Fibroblast of skin of right biceps (primary cell): ENCODE measurements around the gene FSTL4.

ENCODE experiments used
- DNase-seq: peaks from one replicate; pipeline ENCODE4 v3.0.0-alpha.2; 2013

The FSTL4 gene

GRCh38 chr5:133610489-133611356 lies 1.6 kb downstream of the FSTL4 start:
- DNase-seq, result peak; percentile 16

GRCh38 chr5:133607451-133607850 lies 4.9 kb downstream of the FSTL4 start:
- DNase-seq, result no peak

- DNase-seq, result no peak
Measured at GRCh38 chr5:133606835-133607234, 5.5 kb downstream of the FSTL4 start.

GRCh38 chr5:133605323-133605722 lies 7.0 kb downstream of the FSTL4 start:
- DNase-seq, result no peak

GRCh38 chr5:133603711-133604110 lies 8.6 kb downstream of the FSTL4 start:
- no peak for DNase-seq

GRCh38 chr5:133602835-133603380 lies 9.4 kb downstream of the FSTL4 start:
- no peak for DNase-seq

GRCh38 chr5:133599600-133599999 lies 12.7 kb downstream of the FSTL4 start:
- DNase-seq, result no peak

GRCh38 chr5:133599044-133599443 lies 13.3 kb downstream of the FSTL4 start:
- no peak for DNase-seq

- DNase-seq, result no peak
Measured at GRCh38 chr5:133596049-133596448, 16.3 kb downstream of the FSTL4 start.

- no peak for DNase-seq
Measured at GRCh38 chr5:133595465-133595864, 16.9 kb downstream of the FSTL4 start.

- no peak for DNase-seq
Measured at GRCh38 chr5:133589286-133589685, 23.1 kb downstream of the FSTL4 start.

GRCh38 chr5:133582971-133583370 lies 29.4 kb downstream of the FSTL4 start:
- DNase-seq, result no peak

- no peak for DNase-seq
Measured at GRCh38 chr5:133581918-133582317, 30.4 kb downstream of the FSTL4 start.

GRCh38 chr5:133581348-133581747 lies 31.0 kb downstream of the FSTL4 start:
- no peak for DNase-seq

- no peak for DNase-seq
Measured at GRCh38 chr5:133580618-133581017, 31.7 kb downstream of the FSTL4 start.

GRCh38 chr5:133579766-133580165 lies 32.6 kb downstream of the FSTL4 start:
- DNase-seq, result no peak

GRCh38 chr5:133569347-133569746 lies 43.0 kb downstream of the FSTL4 start:
- DNase-seq, result no peak

- peak; percentile 22 for DNase-seq
Measured at GRCh38 chr5:133565993-133566392, 46.3 kb downstream of the FSTL4 start.

- no peak for DNase-seq
Measured at GRCh38 chr5:133564921-133565565, 47.3 kb downstream of the FSTL4 start.

- no peak for DNase-seq
Measured at GRCh38 chr5:133562554-133562953, 49.8 kb downstream of the FSTL4 start.

GRCh38 chr5:133559960-133560359 lies 52.4 kb downstream of the FSTL4 start:
- DNase-seq, result no peak

- DNase-seq, result no peak
Measured at GRCh38 chr5:133556551-133556950, 55.8 kb downstream of the FSTL4 start.

- no peak for DNase-seq
Measured at GRCh38 chr5:133554279-133554678, 58.1 kb downstream of the FSTL4 start.

- DNase-seq, result peak; percentile 31
Measured at GRCh38 chr5:133552925-133553525, 59.3 kb downstream of the FSTL4 start.
